Neural cell (in vitro differentiated cells): ENCODE results near the gene AREG. TPM values are rescaled to one million over a fixed set of nuclear protein-coding genes. Genes with fewer than 3 reads are reported as not detected.

Source experiments
- H2AFZ ChIP-seq: fragments of 200-600, 300-800 bp; sonication (generic), shearing (Covaris generic); 2 replicates; pipeline ENCODE4 v1.6.0; 2014; ENCODE audit warnings: low read depth, mild to moderate bottlenecking, antibody characterized with exemption, low read length, moderate library complexity
- H3F3A ChIP-seq: fragments of 200-600 bp; shearing (Covaris generic); 2 replicates; pipeline ENCODE4 v1.6.1; 2016; ENCODE audit warnings: mild to moderate bottlenecking, moderate library complexity, mixed read lengths, antibody characterized with exemption, low read length; ENCODE audit not compliant: insufficient read depth, poor library complexity, severe bottlenecking
- H3K27ac ChIP-seq: fragments of 200-600, 300-800 bp; sonication (generic), shearing (Covaris generic); 2 replicates; pipeline ENCODE4 v1.5.1; 2014; ENCODE audit warnings: mild to moderate bottlenecking, low read length, moderate library complexity
- H3K27me3 ChIP-seq: fragments of 300-800, 200-600 bp; sonication (generic), shearing (Covaris generic); 2 replicates; pipeline ENCODE4 v1.6.0; 2014; ENCODE audit warnings: mild to moderate bottlenecking, low read depth, low read length, moderate library complexity; ENCODE audit not compliant: insufficient read depth
- H3K36me3 ChIP-seq: fragments of 300-800, 200-600 bp; sonication (generic), shearing (Covaris generic); 2 replicates; pipeline ENCODE4 v1.5.1; 2014; ENCODE audit warnings: mild to moderate bottlenecking, antibody characterized with exemption, low read length, moderate library complexity; ENCODE audit not compliant: insufficient read depth
- H3K4me2 ChIP-seq: fragments of 300-800, 200-600 bp; sonication (generic), shearing (Covaris generic); 2 replicates; pipeline ENCODE4 v1.6.0; 2014; ENCODE audit warnings: mild to moderate bottlenecking, low read length
- H3K4me3 ChIP-seq: fragments of 300-800, 200-600 bp; sonication (generic), shearing (Covaris generic); 2 replicates; pipeline ENCODE4 v1.5.1; 2014; ENCODE audit warnings: mild to moderate bottlenecking, low read length, moderate library complexity
- H3K79me2 ChIP-seq: fragments of 200-600 bp; shearing (Covaris generic); replicated peaks from 2 replicates; pipeline ENCODE4 v1.6.0; 2014; ENCODE audit warnings: mild to moderate bottlenecking, low read length, moderate library complexity; ENCODE audit not compliant: insufficient read depth
- H3K9ac ChIP-seq: fragments of 300-800, 200-600 bp; sonication (generic), shearing (Covaris generic); 2 replicates; pipeline ENCODE4 v1.6.1; 2016; ENCODE audit warnings: mild to moderate bottlenecking, low read length, mixed read lengths
- H3K9me2 ChIP-seq: fragments of 200-600 bp; shearing (Covaris generic); 2 replicates; pipeline ENCODE4 v1.6.1; 2016; ENCODE audit warnings: mild to moderate bottlenecking, low read length, mixed read lengths; ENCODE audit not compliant: insufficient read depth
- H3K9me3 ChIP-seq: fragments of 200-600, 300-800 bp; sonication (generic), shearing (Covaris generic); 2 replicates; pipeline ENCODE4 v1.6.1; 2016; ENCODE audit warnings: mild to moderate bottlenecking, mixed run types, low read length, moderate library complexity, mixed read lengths
- H4K20me1 ChIP-seq: fragments of 200-600 bp; shearing (Covaris generic); 2 replicates; pipeline ENCODE4 v1.6.1; 2016; ENCODE audit warnings: mild to moderate bottlenecking, mixed run types; ENCODE audit not compliant: insufficient read depth
- CTCF ChIP-seq: fragments of 450-650 bp; IDR thresholded peaks from 2 replicates; pipeline ENCODE4 v1.5.1; 2014; ENCODE audit warnings: antibody characterized with exemption, mild to moderate bottlenecking, moderate library complexity; ENCODE audit not compliant: poor library complexity, severe bottlenecking
- EP300 ChIP-seq: fragments of 450-650 bp; conservative IDR thresholded peaks from 2 replicates; pipeline ENCODE4 v1.6.1; 2014; ENCODE audit warnings: antibody characterized with exemption, mild to moderate bottlenecking, moderate library complexity; ENCODE audit not compliant: poor library complexity, severe bottlenecking
- EZH2 ChIP-seq: fragments of 200-600, 300-800 bp; shearing (Covaris generic), sonication (generic); IDR thresholded peaks from 2 replicates; pipeline ENCODE4 v1.6.1; 2014; ENCODE audit warnings: antibody characterized with exemption, low read length, borderline replicate concordance, mild to moderate bottlenecking; ENCODE audit not compliant: insufficient read depth, poor library complexity, severe bottlenecking
- MXI1 ChIP-seq: fragments of 450-650 bp; conservative IDR thresholded peaks from 2 replicates; pipeline ENCODE4 v1.6.1; 2014; ENCODE audit warnings: antibody characterized with exemption, mild to moderate bottlenecking; ENCODE audit not compliant: poor library complexity, severe bottlenecking
- POLR2AphosphoS5 ChIP-seq: IDR thresholded peaks from 2 replicates; pipeline ENCODE4 v1.6.1; 2012
- RAD21 ChIP-seq: fragments of 450-650 bp; conservative IDR thresholded peaks from 2 replicates; pipeline ENCODE4 v1.6.1; 2014; ENCODE audit warnings: antibody characterized with exemption, mild to moderate bottlenecking, moderate library complexity
- REST ChIP-seq: IDR thresholded peaks from 2 replicates; pipeline ENCODE4 v1.6.1; 2012; ENCODE audit warnings: borderline replicate concordance
- SMC3 ChIP-seq: fragments of 450-650 bp; conservative IDR thresholded peaks from 2 replicates; pipeline ENCODE4 v1.6.1; 2014; ENCODE audit warnings: antibody characterized with exemption, mild to moderate bottlenecking, moderate library complexity; ENCODE audit not compliant: poor library complexity
- TAF1 ChIP-seq: IDR thresholded peaks from 2 replicates; pipeline ENCODE4 v1.6.1; 2012; ENCODE audit warnings: low read depth
- polyA plus RNA-seq: library from polyadenylated mRNA; depleted of rRNA; stranded (reverse); fragments of >200 nt; gene quantifications from 2 replicates; pipeline ENCODE4 v1.2.3, GENCODE V29; 2014

Gene AREG
- polyA plus RNA-seq, 1 donor from 2014 or later = not detected

- H4K20me1 ChIP-seq = no peaks in the 10 kb centered on the region
- no peaks in the 10 kb centered on the region for H3K9me3 ChIP-seq
- no peaks in the 10 kb centered on the region for H3K9me2 ChIP-seq
- H3K27ac ChIP-seq = no peak overlapping the region
- H3K4me3 ChIP-seq = no peak overlapping the region
- H3K9ac ChIP-seq = no peak overlapping the region
- no peaks in the 10 kb centered on the region for H3K27me3 ChIP-seq
- no peaks in the 10 kb centered on the region for H3F3A ChIP-seq
- TF ChIP-seq MXI1 (no peak), EZH2 (no peak), SMC3 (no peak)
- no peak overlapping the region for H2AFZ ChIP-seq
- H3K4me2 ChIP-seq = no peak overlapping the region
- no peaks in the 10 kb centered on the region for H3K79me2 ChIP-seq
- H3K36me3 ChIP-seq = no peaks in the 10 kb centered on the region
Observed at GRCh38 chr4:74412225-74412624, 32.7 kb upstream of the AREG start.

GRCh38 chr4:74413265-74413664, 31.7 kb upstream of the AREG start:
- TF ChIP-seq MXI1 = no peak
- TF ChIP-seq EZH2 = no peak
- TF ChIP-seq TAF1 = no peak
- no peak for TF ChIP-seq REST
- TF ChIP-seq RAD21 = no peak
- no peak for TF ChIP-seq EP300
- no peak for TF ChIP-seq SMC3
- TF ChIP-seq CTCF = no peak
- TF ChIP-seq POLR2AphosphoS5 = no peak
- Histone ChIP-seq H4K20me1 (no peaks in the 10 kb centered on the region), H3F3A (no peaks in the 10 kb centered on the region), H3K36me3 (no peaks in the 10 kb centered on the region), H2AFZ (no peak overlapping the region), H3K27ac (no peak overlapping the region), H3K9me2 (no peaks in the 10 kb centered on the region), H3K79me2 (no peaks in the 10 kb centered on the region), H3K4me2 (no peak overlapping the region), H3K9me3 (no peaks in the 10 kb centered on the region), H3K4me3 (no peak overlapping the region), H3K9ac (no peak overlapping the region), H3K27me3 (no peaks in the 10 kb centered on the region)
